Prostate gland (tissue), 2 donors: ENCODE results near the gene DAPK1.

Experiments
- CTCF ChIP-seq, 4 experiments: fragments of 200-600 bp in 2 of 4; fragments of 450-650 bp in 2 of 4; sonication (generic) in 2 of 4; IDR thresholded peaks; 1 replicate in 3 of 4; 2 replicates in 1 of 4; pipeline ENCODE4 v1.5.1; 2016 to 2019; ENCODE audit warnings: antibody characterized with exemption in 4 of 4, mild to moderate bottlenecking in 2 of 4, moderate library complexity in 2 of 4
- POLR2A ChIP-seq: fragments of 450-650 bp; IDR thresholded peaks from one replicate; pipeline ENCODE4 v1.6.1; 2016; ENCODE audit warnings: antibody characterized with exemption, mild to moderate bottlenecking

GRCh38 chr9:87751868-87752267, 254.2 kb downstream of the DAPK1 start:
- TF ChIP-seq CTCF (IDR thresholded peaks at IDR 0.05), result no peak
- no peak for TF ChIP-seq POLR2A
